A549 treated with ZK216348 at 1 μM for 4 hours (cell line): ENCODE data around the gene PRICKLE3. TPM values are rescaled to one million over a fixed set of nuclear protein-coding genes. Genes with fewer than 3 reads are reported as not detected.

Experiments used
- total RNA-seq: library from RNA; stranded (reverse); fragments of 200-300 nt; extraction: Qiagen RNA extraction; gene quantifications from 5 replicates; pipeline ENCODE4 v1.2.3, GENCODE V29; 2022; ENCODE audit warnings: low read depth

PRICKLE3 gene
- 13.7 to 20.3 TPM (median 18.2 TPM) in 5 replicates for total RNA-seq

GRCh38 chrX:49186125-49187027, at the start of gene PRICKLE3:
TSS of gene PRICKLE3 (minus strand) at chrX:49186373. CDS start at chrX:49186297, 76 bp downstream.

GRCh38 chrX:49233176-49233575, 47.0 kb upstream of the PRICKLE3 start, which contains the start of gene CACNA1F:
TSS of gene CACNA1F (minus strand) at chrX:49233340. CDS start at chrX:49233309, 31 bp downstream.

GRCh38 chrX:49199906-49200771, 14.0 kb upstream of the PRICKLE3 start, which contains the start of gene SYP:
TSS of gene SYP (minus strand) at chrX:49200193. CDS start at chrX:49200186, 7 bp downstream.

GRCh38 chrX:49171752-49172279, 14.4 kb downstream of the PRICKLE3 start, which contains the start of gene PLP2:
TSS of gene PLP2 (plus strand) at chrX:49171898. CDS start at chrX:49172001, 103 bp downstream.

GRCh38 chrX:49162620-49163019, 23.6 kb downstream of the PRICKLE3 start, which contains the start of gene MAGIX:
TSS of gene MAGIX (plus strand) at chrX:49162758. CDS start at chrX:49162890, 132 bp downstream.

Other genes starting within 250 kb of the PRICKLE3 start
- gene OTUD5, start 228.8 kb downstream of the PRICKLE3 start, total RNA-seq, result 60.4 to 71.4 TPM (median 64.7 TPM) in 5 replicates
- gene KCND1, start 214.5 kb downstream of the PRICKLE3 start, total RNA-seq, result 0.92 to 1.6 TPM (median 1.2 TPM) in 5 replicates
- gene GRIPAP1, start 184.1 kb downstream of the PRICKLE3 start, total RNA-seq, result 15.0 to 24.2 TPM (median 23.6 TPM) in 5 replicates
- 38.3 to 57.8 TPM (median 54.4 TPM) in 5 replicates for gene TFE3, start 143.0 kb downstream of the PRICKLE3 start, total RNA-seq
- 2.1 to 4.9 TPM (median 3.8 TPM) in 5 replicates for gene CCDC120, start 127.4 kb downstream of the PRICKLE3 start, total RNA-seq
- 37.3 to 50.2 TPM (median 43.8 TPM) in 5 replicates for gene PRAF2, start 112.4 kb downstream of the PRICKLE3 start, total RNA-seq
- gene WDR45, start 106.5 kb downstream of the PRICKLE3 start, total RNA-seq, result 44.3 to 60.4 TPM (median 58.1 TPM) in 5 replicates
- gene GPKOW, start 62.6 kb downstream of the PRICKLE3 start, total RNA-seq, result 19.8 to 26.6 TPM (median 24.5 TPM) in 5 replicates
- 1.3 to 3.7 TPM (median 3.6 TPM) in 5 replicates for gene MAGIX, start 23.6 kb downstream of the PRICKLE3 start, total RNA-seq
- 328 to 445 TPM (median 434 TPM) in 5 replicates for gene PLP2, start 14.5 kb downstream of the PRICKLE3 start, total RNA-seq
- gene SYP, start 13.8 kb upstream of the PRICKLE3 start, total RNA-seq, result 2.2 to 3.4 TPM (median 3.1 TPM) in 5 replicates
- not detected in 5 replicates for gene CACNA1F, start 47.0 kb upstream of the PRICKLE3 start, total RNA-seq
- 11.6 to 16.8 TPM (median 14.3 TPM) in 5 replicates for gene CCDC22, start 49.1 kb upstream of the PRICKLE3 start, total RNA-seq
- gene FOXP3, start 78.3 kb upstream of the PRICKLE3 start, total RNA-seq, result 0.11 to 0.19 TPM (median 0.15 TPM) in 4 of 5 replicates, not detected in the other
- gene PPP1R3F, start 83.4 kb upstream of the PRICKLE3 start, total RNA-seq, result 2.1 to 3.2 TPM (median 2.3 TPM) in 5 replicates
- not detected in 5 replicates for gene GAGE10, start 117.3 kb upstream of the PRICKLE3 start, total RNA-seq
- gene GAGE12J, start 135.7 kb upstream of the PRICKLE3 start, total RNA-seq, result not detected in 5 replicates
- gene GAGE13, start 145.2 kb upstream of the PRICKLE3 start, total RNA-seq, result not detected in 5 replicates